IMR-90 (cell line): ENCODE results near the gene CXCL16.

Experiments used
- BHLHE40 ChIP-seq: fragments of 150-350 bp; IDR thresholded peaks from 2 replicates; pipeline ENCODE4 v1.6.1; 2016; ENCODE audit warnings: mild to moderate bottlenecking, low read depth, low read length
- CEBPB ChIP-seq: IDR thresholded peaks from 2 replicates; pipeline ENCODE4 v1.6.1; 2012; ENCODE audit warnings: low read depth, low read length, improper control_type of control experiment
- CTCF ChIP-seq: conservative IDR thresholded peaks from 2 replicates; pipeline ENCODE4 v1.5.1; 2012; ENCODE audit warnings: mild to moderate bottlenecking, low read depth, low read length, improper control_type of control experiment
- ELK1 ChIP-seq: fragments of 150-350 bp; IDR thresholded peaks from 2 replicates; pipeline ENCODE4 v1.6.1; 2016; ENCODE audit warnings: low read depth, mild to moderate bottlenecking, low read length, moderate library complexity, borderline replicate concordance
- MAFK ChIP-seq: IDR thresholded peaks from 2 replicates; pipeline ENCODE4 v1.6.1; 2012; ENCODE audit warnings: low read depth, low read length, improper control_type of control experiment
- MAZ ChIP-seq: IDR thresholded peaks from 2 replicates; pipeline ENCODE4 v1.6.1; 2012; ENCODE audit warnings: low read depth, mild to moderate bottlenecking, low read length, improper control_type of control experiment, moderate library complexity, borderline replicate concordance
- MXI1 ChIP-seq: IDR thresholded peaks from 2 replicates; pipeline ENCODE4 v1.6.1; 2012; ENCODE audit warnings: low read depth, mild to moderate bottlenecking, low read length, moderate library complexity, borderline replicate concordance
- NFE2L2 ChIP-seq: fragments of 150-350 bp; IDR thresholded peaks from 2 replicates; pipeline ENCODE4 v1.6.1; 2016; ENCODE audit warnings: low read depth, mild to moderate bottlenecking, low read length
- POLR2A ChIP-seq: IDR thresholded peaks from 2 replicates; pipeline ENCODE4 v1.6.1; 2012; ENCODE audit warnings: mild to moderate bottlenecking, low read depth, low read length
- RAD21 ChIP-seq: IDR thresholded peaks from 2 replicates; pipeline ENCODE4 v1.6.1; 2012; ENCODE audit warnings: low read length, improper control_type of control experiment
- RCOR1 ChIP-seq: IDR thresholded peaks from 2 replicates; pipeline ENCODE4 v1.6.1; 2012; ENCODE audit warnings: mild to moderate bottlenecking, low read length, improper control_type of control experiment; ENCODE audit not compliant: insufficient replicate concordance
- RFX5 ChIP-seq: IDR thresholded peaks from 2 replicates; pipeline ENCODE4 v1.8.0; 2012; ENCODE audit warnings: low read depth, mild to moderate bottlenecking, low read length, moderate library complexity
- SMC3 ChIP-seq: fragments of 150-350 bp; IDR thresholded peaks from 2 replicates; pipeline ENCODE4 v1.6.1; 2016; ENCODE audit warnings: low read depth, mild to moderate bottlenecking, antibody characterized with exemption, low read length, moderate library complexity
- USF2 ChIP-seq: fragments of 150-350 bp; IDR thresholded peaks from 2 replicates; pipeline ENCODE4 v1.6.1; 2017; ENCODE audit warnings: mild to moderate bottlenecking, antibody characterized with exemption, low read length, low read depth

DNA sequence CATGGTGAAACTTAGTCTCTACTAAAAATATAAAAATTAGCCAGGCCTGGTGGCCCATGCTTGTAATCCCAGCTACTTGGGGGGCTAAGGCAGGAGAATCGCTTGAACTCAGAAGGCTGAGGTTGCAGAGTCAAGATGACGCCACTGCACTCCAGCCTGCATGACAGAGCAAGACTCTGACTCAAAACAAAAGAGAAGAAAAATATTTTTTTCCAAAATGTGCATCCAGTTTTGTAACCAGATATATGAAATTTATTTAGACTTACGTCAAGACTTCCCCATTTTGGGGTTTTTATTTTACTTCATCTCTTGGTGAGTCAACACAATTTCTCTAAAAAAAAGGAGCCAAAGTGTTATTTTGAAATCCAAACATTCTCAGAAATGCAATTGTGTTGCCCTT, 26.5 kb upstream of the CXCL16 start:
- TF ChIP-seq CTCF (no peak), RAD21 (no peak), RCOR1 (no peak), MAFK (no peak), POLR2A (no peak), ELK1 (no peak), RFX5 (no peak), CEBPB (no peak), MAZ (no peak), USF2 (no peak), MXI1 (no peak), NFE2L2 (no peak), BHLHE40 (no peak), SMC3 (no peak)
